GM15510 (cell line): Measurements from ENCODE around the gene CUL7.

ENCODE experiments used
- POLR2A ChIP-seq: IDR thresholded peaks from 3 replicates; pipeline ENCODE4 v1.6.1; 2011; ENCODE audit warnings: borderline replicate concordance; ENCODE audit not compliant: insufficient read length; ENCODE audit errors: extremely low read depth

The CUL7 gene

GRCh38 chr6:43082806-43083655 is 29.4 kb upstream of the CUL7 start:
- no peak for TF ChIP-seq POLR2A

- TF ChIP-seq POLR2A: no peak
Measured at GRCh38 chr6:43081043-43081442, 27.4 kb upstream of the CUL7 start.

GRCh38 chr6:43078691-43079090 is 25.0 kb upstream of the CUL7 start:
- TF ChIP-seq POLR2A: no peak

GRCh38 chr6:43077981-43078511 is 24.4 kb upstream of the CUL7 start:
- no peak for TF ChIP-seq POLR2A

GRCh38 chr6:43077333-43077809 is 23.7 kb upstream of the CUL7 start:
- no peak for TF ChIP-seq POLR2A

- TF ChIP-seq POLR2A: no peak
Measured at GRCh38 chr6:43076464-43077332, 23.0 kb upstream of the CUL7 start.

GRCh38 chr6:43075670-43076463 is 22.2 kb upstream of the CUL7 start, which contains the start of gene PTK7:
PTK7 (plus strand) TSS chr6:43076314; CDS start chr6:43076489, 175 bp downstream.
- no peak for TF ChIP-seq POLR2A

GRCh38 chr6:43074847-43075669 is 21.4 kb upstream of the CUL7 start:
- TF ChIP-seq POLR2A: no peak

GRCh38 chr6:43070028-43070632 is 16.5 kb upstream of the CUL7 start:
- TF ChIP-seq POLR2A: no peak

GRCh38 chr6:43062818-43063217 is 9.2 kb upstream of the CUL7 start:
- no peak for TF ChIP-seq POLR2A

GRCh38 chr6:43061861-43062260 is 8.2 kb upstream of the CUL7 start:
- TF ChIP-seq POLR2A: no peak

GRCh38 chr6:43060755-43061633 is 7.3 kb upstream of the CUL7 start:
- no peak for TF ChIP-seq POLR2A
